GM19238 (cell line): Measurements from ENCODE around the gene PLCB4.
"Not testable (repeated sequence)": the region's sequence is repeated elsewhere in the genome, so short reads cannot be mapped to it uniquely, and the experiment has no call there.

Experiments used
- DNase-seq: peaks from one replicate; pipeline ENCODE4 v3.0.0; 2011; ENCODE audit warnings: low spot score; ENCODE audit not compliant: insufficient read length

Gene PLCB4

DNA sequence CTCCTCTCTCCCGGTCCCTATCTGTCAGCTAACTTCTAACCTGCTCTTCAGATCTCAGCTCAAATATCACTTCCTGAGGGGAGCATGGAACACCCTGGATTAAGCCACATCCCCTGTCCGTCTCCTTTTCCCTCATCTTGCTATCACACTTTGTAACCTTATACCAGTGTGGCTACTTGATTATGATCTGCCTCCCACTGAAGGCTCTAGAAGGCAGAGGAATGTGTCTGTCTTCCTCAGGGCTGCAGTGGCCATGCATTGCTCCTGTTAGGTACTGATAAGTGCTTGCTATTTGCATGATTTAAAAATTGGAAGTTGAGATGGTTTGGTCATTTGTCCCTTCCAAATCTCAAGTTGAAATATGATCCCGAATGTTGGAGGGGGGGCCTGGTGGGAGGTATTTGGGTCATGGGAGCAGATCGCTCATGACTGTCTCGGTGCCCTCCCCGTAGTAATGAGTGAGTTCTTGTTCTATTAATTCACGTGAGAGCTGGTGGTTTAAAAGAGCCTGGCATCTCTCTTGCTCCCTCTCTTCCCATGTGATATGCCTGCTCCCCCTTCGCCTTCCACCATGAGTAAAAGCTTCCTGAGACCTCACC lies 71.4 kb downstream of the PLCB4 start:
- no peak for DNase-seq

DNA sequence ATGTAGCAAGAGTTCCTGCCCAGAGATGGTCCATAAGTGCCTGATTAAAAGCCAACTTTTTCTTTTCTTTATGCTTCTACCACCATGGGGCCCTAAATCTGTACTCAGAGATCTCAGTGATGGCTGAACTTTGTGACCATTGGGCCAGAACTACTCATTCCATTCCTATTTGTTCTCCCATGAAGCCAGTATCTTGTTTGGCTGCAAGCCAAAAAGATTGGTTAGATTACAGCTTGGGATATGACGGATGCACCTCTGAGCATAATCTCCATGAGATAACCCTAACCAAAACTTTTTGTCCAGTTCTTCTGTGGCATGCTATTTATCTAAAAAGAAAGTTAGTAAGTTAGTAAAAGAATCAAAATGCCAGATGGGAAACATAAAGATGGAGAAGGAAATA lies 72.2 kb downstream of the PLCB4 start:
- no peak for DNase-seq

DNA sequence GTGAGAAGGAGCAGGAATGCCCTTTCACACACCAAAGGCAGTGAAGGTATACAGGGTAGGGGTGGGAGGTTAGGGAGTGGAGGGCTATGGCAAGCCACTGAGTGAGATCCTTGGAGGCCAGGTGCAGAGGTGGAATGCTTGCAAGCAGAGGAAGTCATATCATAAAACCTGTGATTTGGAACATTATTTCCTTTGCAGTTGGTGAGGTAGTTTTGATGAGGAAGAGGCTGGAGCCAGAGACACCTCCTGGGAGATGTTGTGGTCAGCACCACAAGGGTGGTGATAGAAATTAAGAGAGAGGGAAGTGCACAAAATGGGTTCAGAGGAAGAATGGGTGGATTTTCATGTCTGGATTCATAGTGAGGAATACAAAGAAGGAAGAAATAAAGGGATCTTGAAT lies 73.0 kb downstream of the PLCB4 start:
- DNase-seq = no peak

DNA sequence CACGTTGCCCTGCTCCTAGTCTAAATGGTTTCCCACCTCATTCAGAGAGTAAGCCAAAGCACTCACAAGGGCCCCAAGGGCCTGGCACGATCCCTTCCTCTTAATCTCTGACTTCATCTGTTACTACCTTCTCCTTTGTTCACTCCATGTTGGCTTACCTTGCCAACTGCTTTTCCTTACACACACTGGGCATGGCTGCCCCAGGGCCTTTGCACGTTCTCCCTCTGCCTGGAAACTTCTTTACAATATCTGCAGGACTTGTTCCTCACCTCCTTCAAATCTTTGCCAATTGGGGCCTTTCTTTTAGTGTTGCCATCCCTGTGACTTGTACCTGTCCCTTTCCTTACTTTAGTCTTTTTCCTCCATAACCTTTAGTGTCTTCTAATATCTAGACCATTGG lies 73.9 kb downstream of the PLCB4 start:
- no peak for DNase-seq

DNA sequence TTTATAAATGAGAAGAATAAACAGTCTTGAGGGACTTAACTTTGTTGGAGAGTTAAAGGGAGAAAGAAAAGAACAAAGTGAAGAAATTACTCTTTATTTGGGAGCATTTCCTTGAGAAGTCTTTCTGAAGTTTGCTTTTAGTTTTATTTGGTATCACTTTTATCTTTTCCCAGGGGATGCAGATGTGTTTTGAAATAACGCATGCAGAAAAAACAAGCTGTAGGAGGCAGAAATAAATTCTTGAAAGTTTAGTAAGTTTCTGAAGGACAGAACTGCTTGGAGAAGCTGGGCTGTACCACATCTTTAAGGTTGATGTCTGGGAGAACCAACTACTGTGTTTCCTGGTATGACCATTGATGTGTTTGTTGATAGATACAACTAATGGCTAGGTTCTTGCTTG lies 75.0 kb downstream of the PLCB4 start:
- DNase-seq = no peak

GRCh38 chr20:9144643-9145042 lies 75.8 kb downstream of the PLCB4 start:
- no peak for DNase-seq

DNA sequence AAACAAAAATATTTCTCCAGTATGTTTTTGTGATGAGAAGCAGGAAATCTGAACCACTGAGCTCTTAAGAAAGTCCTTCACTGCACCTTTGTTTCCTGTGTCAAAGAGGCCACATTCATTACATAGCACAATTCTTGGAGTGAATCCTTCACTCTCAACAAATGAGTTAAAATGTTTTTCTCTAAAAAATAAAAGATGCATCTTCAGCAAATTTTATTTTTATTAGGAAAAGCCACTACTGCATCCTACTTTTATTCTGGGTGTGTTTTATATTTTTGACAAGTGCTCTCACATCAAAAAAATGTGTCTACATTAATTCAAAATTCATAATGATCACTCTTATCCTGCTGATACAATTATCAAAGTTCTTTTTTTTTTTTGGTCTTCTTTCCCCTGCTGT lies 76.3 kb downstream of the PLCB4 start:
- no peak for DNase-seq

DNA sequence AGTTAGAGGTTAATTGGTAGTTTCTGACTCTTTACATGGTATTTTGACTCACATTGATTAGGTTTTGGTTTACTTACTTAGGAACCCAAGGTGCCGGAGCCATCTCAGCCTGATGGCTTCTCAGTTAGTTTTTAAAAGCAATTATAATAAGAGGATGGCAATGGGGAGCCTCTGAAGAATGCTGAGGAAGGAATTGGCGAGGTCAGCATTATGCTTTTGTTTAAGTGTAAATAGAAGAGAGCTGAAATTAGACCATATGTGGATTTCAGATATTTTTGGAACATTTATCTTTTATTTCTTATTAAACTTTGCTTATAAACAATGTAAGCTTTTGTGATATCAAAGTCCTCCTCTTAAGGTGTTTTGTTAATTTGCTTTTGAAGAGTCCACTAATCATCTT lies 77.8 kb downstream of the PLCB4 start:
- DNase-seq = no peak

- DNase-seq = no peak
These were observed 78.7 kb downstream of the PLCB4 start for GRCh38 chr20:9147547-9148024.

- no peak for DNase-seq
These were observed 79.4 kb downstream of the PLCB4 start for GRCh38 chr20:9148291-9148690.

- DNase-seq = no peak
These were observed 80.2 kb downstream of the PLCB4 start for GRCh38 chr20:9149087-9149486.

- no peak for DNase-seq
These were observed 80.9 kb downstream of the PLCB4 start for GRCh38 chr20:9149796-9150195.

GRCh38 chr20:9150679-9151078 lies 81.8 kb downstream of the PLCB4 start:
- DNase-seq = no peak

DNA sequence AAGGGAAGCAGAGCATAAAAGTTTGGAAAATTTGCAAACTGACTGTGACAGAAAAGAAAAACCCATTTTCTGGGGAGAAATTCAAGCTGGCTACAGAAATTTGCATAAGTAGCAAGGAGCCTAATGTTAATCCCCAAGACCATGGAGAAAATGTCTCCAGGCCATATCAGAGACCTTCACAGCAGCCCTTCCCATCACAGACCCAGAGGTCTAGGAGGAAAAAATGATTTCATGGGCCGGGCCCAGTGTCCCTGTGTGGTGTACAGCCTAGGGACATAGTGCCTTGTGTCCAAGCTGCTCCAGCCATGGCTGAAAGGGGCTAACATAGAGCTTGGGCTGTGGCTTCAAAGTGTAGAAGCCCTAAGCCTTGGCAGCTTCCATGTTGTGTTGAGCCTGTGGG lies 83.3 kb downstream of the PLCB4 start:
- DNase-seq = not testable (repeated sequence)

GRCh38 chr20:9154464-9155024 lies 85.7 kb downstream of the PLCB4 start:
- DNase-seq = no peak

DNA sequence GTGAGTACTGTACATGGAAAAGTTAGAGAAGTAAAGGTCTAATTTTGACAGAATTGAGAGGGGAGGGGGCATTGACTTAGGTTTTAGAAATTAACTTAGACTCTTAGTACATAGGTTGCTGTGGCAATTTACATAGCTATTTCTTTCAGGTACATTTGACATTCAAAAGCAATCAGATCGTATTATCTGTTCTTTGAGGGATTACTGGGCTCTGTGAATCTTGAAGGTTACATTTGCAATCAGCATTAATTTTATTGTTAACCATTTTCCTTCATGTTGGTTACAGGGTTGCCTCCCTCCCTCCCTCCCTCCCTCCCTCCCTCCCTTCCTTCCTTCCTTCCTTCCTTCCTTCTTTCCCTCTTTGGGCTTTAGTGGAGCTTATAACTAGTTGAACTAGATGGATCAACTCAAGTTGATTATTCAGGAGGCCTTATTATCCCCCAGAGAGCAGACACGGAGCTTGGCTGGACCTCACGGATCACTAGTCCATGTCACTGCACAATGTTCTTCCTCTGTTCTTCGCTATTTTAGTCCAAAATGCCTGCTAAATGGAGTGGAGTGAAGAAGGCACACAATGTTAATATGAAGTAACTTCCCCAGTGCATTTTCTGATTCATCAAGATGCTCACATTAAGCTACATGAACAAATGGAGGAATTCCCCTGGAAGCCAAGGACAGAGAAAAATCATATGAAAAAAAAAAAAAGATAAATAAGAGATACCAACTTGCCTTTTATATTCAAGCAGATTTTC lies 87.8 kb downstream of the PLCB4 start:
- no peak for DNase-seq

- DNase-seq = no peak
These were observed 91.4 kb downstream of the PLCB4 start for GRCh38 chr20:9160331-9160730.

DNA sequence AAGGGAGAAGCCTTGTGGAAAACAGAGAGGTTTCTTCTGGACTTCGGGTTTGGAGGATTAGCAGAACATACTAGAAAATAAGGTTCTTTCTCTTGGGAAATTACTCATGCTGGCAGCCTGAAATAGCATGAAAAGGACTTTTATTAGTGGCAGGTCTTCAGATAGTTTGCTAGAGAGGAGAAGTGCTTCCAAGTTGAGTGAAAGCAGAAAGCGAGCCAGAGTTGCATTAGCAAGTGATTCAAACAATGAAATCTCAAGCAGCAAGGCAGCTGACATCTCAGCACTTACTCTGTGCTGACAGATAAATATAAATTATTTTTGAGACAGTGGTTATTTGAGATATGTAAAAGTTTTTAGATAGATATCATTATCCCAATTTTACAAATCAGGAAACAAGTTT lies 91.9 kb downstream of the PLCB4 start:
- no peak for DNase-seq

DNA sequence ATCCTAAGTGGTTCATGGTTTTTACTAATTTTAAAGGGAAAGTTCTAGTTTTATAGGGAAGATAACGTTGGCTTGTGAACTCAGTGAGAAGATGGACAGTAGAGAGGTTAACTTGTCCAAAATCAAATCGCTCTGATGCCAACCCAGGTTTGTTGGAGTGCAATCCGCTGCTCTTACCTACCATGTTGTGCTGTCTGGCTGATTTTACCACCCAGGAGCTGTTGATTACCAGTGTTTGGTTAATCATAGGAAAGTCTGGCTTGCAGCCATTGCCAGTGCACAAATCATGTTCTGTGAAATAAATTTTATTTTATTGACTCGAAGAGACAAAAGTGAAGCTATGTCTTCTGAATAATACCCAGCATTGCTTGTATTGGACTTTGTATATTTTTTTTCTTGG lies 92.4 kb downstream of the PLCB4 start:
- no peak for DNase-seq

DNA sequence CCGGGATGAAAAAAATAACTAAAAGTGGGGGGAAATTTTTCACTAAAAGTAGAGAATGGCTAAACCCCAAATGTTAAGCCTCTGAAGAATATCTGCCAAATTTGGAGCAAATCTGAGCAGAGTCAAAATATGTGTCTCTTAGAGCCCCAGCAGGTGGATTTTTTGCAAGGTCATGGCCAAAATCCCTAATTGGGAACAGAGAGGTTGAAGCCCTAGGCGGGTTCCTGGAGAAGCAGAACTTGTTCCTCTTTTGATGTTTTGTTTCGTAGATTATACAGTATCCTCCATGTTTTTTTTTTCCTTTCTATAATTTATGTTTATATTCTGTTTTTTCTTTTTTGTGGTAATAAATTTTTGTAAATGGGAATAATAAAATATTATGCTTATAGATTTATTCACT lies 94.4 kb downstream of the PLCB4 start:
- no peak for DNase-seq

DNA sequence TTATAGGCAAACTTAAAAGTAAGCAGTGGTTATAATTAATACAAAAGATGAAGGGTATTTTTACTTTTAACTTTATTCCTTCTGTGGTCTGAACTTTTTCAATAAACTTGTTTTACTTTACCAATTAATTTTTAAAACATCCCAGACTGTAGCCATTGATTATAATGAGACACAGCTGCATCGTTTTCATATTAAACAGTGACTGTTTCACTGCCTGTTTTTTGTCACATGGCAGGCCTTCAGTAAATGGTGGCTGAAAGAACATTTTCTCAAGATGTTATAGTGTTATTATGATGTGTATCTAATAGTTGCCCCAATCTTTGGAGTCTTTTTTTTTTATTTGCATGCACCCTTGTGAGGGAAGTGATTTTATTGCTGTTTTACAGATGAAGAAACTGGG lies 95.1 kb downstream of the PLCB4 start:
- DNase-seq = no peak

GRCh38 chr20:9165261-9165660 lies 96.4 kb downstream of the PLCB4 start:
- no peak for DNase-seq
